CD4-positive, alpha-beta T cell treated with Interleukin-10 for 1 hour (primary cell): ENCODE data around the gene PYHIN1.
"Not testable (repeated sequence)": the region's sequence is repeated elsewhere in the genome, so short reads cannot be mapped to it uniquely, and the experiment has no call there.

Source experiments
- DNase-seq: peaks from one replicate; pipeline ENCODE4 v3.0.0-alpha.2; 2020

PYHIN1 gene

DNA sequence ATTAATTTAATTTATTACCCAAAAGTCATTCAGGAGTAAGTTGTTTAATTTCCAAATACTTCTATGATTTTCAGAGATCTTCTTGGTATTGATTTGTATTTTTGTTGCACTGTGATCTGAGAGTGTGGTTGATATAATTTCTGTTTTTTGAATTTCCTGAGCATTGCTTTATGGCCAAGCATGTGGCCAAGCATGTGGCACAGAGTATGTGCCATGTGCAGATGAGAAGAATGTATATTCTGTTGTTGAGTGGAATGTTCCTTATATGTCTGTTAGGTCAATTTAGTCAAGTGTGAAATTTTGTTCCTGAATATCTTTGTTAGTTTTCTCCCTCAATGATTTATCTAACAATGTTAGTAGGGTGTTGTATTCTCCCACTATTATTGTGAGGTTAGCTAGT lies 53.0 kb downstream of the PYHIN1 start:
- DNase-seq = no peak

GRCh38 chr1:158989424-158989823 lies 58.1 kb downstream of the PYHIN1 start:
- DNase-seq = no peak

- DNase-seq = no peak
These were observed 61.5 kb downstream of the PYHIN1 start for GRCh38 chr1:158992787-158993312.

GRCh38 chr1:158996998-158997397 lies 65.6 kb downstream of the PYHIN1 start:
- no peak for DNase-seq

- DNase-seq = no peak
These were observed 66.9 kb downstream of the PYHIN1 start for GRCh38 chr1:158998037-158998780.

DNA sequence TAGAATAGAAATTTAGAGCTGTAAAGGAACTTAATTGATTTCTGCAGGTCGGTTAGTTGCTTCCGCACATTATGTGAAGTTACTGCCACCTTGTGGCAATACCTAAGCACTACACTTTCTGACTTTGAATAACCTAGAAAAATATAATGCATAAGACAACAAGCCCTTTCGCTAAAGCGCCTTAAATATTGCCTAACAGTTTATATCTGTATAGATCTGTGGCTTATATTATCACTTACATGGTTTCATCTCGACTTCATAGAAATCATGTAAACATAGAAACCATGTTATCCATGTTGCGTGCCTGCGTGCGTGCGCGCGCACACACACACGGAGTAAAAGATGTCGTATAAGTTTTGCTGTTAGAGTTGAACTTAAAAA lies 67.4 kb downstream of the PYHIN1 start:
- DNase-seq = peak; percentile 85

GRCh38 chr1:158999316-159000069 lies 68.1 kb downstream of the PYHIN1 start:
- DNase-seq = no peak

GRCh38 chr1:159000070-159000409 lies 68.7 kb downstream of the PYHIN1 start:
- DNase-seq = no peak

DNA sequence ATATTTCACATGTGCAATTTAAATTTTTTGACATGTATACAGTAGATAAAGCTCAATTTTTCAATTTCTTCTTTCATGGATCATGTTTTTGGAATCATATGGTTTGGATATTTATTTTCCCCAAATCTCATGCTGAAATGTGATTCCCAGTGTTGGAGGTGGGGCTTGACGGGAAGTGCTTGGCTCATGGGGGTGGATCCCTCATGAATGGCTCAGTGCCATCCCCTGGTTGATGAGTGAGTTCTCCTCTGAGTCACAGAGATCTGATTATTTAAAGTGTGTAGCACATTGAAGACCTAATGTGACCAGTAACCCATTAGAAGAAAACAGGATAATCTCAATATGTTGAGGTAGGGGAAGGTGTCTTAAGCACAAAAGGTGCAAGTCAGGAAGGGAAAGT lies 69.3 kb downstream of the PYHIN1 start:
- DNase-seq = no peak

GRCh38 chr1:159005161-159005560 lies 73.8 kb downstream of the PYHIN1 start:
- no peak for DNase-seq

DNA sequence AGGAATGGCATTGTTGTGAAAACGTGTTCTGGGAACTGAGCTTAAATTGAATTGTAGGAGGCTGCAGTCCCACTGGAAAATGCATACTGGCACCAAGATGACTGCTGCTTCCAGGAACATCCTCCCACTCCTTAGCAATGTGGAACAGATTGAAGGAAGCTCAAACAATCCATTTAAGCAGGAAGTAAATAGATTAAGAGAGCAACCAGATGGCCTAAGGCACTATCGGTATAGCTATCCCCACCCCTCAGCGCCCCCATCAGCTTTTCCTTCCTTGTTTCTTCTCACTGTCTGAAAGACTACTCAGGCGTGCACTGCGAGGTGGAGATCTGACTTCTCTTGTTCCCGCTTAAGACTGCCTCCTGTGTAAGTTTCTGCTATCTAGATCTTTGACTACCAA lies 74.3 kb downstream of the PYHIN1 start:
- DNase-seq = no peak

DNA sequence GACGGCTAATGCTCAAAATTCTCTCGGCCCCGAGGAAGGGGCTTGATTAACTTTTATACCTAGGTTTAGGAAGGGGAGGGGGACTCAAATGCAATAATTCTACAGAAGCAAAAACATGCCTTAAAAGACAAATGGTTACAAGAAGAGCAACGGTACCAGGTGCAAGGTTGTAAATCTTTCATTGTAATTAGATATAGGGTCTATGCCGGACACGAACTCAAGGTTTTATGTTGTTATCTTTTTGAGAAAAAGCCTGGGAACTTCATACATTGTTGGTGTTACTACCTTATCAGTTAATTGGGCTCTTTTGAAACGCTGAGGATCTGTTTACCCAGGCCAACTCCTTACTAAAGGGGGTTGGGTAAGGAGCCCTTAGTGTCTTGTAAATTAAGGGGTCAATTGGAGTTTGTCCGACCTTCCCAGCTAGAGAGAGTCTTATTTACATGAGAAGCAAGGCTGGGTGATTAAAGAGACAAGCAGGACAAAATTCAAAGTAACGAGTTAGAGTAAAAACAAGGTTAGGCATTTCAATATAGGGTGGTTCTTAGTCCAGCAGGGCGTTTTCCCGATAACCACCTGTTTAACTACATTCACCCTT lies 75.0 kb downstream of the PYHIN1 start:
- not testable (repeated sequence) for DNase-seq

DNA sequence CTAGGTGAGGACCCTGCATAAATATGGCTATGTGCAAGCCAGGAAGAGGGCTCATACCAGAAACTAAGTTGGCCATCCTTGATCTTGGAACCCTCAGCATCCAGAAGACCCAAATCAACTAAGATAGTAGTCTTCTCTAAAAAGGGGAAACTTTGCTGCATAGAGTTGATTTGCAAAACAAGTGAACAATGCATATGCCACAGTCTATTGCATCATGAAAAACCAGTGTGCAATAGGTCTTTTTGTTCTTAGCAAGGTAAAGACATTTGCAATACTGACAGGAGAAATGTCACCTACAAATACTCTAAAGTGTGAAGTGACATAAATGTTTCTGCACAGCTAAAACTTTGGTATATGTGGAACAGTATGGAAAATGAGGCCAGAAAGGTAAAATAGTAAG lies 76.4 kb downstream of the PYHIN1 start:
- no peak for DNase-seq

DNA sequence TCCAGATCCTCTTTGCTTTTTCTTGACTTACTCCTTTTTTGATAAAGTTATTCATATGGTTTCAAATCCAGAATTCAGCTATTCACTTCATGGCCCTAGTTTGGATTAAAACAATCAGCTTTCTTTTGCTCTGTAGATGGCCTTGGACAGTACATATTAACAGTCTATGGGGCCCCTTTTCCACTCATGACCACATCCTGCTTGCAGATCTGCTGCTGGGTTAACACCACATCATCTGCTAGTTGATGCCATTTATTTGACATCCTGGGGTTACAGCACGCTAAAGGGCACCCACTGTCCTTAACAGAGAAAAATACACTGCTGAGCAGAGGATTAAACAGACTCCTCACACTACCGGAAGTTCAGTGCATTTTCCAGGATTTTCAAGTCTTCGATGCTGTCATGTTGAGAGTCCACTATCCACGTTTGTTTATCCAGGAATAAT lies 77.4 kb downstream of the PYHIN1 start:
- DNase-seq = peak; percentile 78

- DNase-seq = no peak
These were observed 77.9 kb downstream of the PYHIN1 start for GRCh38 chr1:159009287-159009686.

- peak; percentile 88 for DNase-seq
These were observed 78.5 kb downstream of the PYHIN1 start, which contains the start of gene IFI16 for GRCh38 chr1:159009704-159010361. Gene IFI16 (plus strand): TSS chr1:159009907. CDS start chr1:159014681, 4,774 bp downstream.

GRCh38 chr1:159010391-159010790 lies 79.0 kb downstream of the PYHIN1 start:
- no peak for DNase-seq

- DNase-seq = peak; percentile 25
These were observed 79.6 kb downstream of the PYHIN1 start for GRCh38 chr1:159011001-159011400.

DNA sequence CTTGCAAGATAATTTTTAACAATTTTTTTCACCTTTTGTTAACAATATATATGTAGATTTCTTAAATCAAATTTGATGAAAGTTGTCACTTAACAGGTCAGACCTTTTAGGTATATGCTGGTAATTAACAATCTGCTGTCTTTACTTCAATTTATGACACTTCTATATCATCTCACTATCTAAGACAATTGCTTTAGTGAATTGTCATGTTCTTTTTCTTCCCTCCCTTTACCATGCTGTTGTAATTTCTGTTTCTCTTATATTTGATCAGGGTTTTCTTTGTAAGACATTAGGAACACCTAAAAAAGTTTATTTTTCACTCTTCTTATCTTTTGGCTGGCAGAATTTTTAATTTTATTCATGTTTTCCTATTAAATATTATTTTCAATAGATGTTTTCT lies 80.4 kb downstream of the PYHIN1 start:
- DNase-seq = no peak

GRCh38 chr1:159012495-159012894 lies 81.1 kb downstream of the PYHIN1 start:
- DNase-seq = peak; percentile 76

DNA sequence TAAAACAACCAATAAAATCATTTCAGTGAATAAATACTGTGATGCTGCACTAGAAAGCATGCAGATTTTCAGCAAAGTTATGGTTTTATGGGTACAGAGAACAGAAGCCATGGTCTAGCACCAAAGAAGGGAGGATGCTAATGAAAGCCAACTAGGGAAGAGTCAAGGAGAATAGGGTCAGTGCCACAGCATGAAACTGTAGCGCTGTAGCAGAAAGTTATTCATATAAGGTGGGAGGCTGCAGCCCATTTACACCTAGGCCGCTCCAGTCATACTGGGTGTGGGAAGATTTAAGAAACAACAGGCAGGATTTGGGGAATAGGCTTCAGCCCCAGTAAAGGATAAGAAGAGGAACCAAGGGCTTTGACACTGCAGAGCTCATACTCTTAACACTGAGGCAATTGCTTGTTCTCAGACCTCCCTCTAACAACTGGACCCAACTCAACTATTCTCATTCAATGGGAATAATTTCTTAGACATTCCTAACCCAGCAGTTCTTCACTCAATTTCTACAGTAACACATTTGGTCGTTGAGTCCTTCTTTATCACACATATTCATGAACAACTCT lies 82.7 kb downstream of the PYHIN1 start:
- DNase-seq = no peak

- DNase-seq = no peak
These were observed 83.5 kb downstream of the PYHIN1 start for GRCh38 chr1:159014851-159015250.

DNA sequence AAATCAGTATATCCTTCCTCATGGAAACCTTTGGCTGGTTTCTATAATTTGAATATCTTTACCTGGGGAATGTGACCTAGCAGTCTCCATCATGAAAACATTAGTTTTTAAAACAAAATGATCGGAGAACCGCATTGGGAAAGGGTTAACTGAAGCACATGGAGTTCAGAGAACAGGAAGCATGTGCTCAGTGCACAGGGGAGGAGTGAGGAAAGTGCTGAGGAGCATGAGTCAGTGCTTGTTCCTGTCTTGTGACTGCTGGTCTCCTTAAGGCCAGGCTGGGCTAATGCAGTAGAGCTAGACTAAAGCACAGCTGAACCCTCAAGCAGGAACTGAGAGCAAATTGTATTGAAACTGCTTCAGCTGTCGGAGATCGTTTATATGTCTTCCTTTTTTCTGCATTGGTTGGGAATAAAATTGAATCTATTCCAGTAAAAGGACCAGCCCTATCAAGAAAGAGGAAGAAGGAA lies 84.1 kb downstream of the PYHIN1 start:
- peak; percentile 77 for DNase-seq
